ENCODE data around the gene CELA1.

Gene CELA1

GRCh38 chr12:51346581-51346980, at the start of gene CELA1:
TSS of gene CELA1 (minus strand) at chr12:51346679. CDS start at chr12:51346638, 41 bp downstream.
- DNase-seq (ENCODE audit: low spot score): no peak

GRCh38 chr12:51395283-51396230, 49.1 kb upstream of the CELA1 start:
- DNase-seq (ENCODE audit: low spot score): no peak

DNA sequence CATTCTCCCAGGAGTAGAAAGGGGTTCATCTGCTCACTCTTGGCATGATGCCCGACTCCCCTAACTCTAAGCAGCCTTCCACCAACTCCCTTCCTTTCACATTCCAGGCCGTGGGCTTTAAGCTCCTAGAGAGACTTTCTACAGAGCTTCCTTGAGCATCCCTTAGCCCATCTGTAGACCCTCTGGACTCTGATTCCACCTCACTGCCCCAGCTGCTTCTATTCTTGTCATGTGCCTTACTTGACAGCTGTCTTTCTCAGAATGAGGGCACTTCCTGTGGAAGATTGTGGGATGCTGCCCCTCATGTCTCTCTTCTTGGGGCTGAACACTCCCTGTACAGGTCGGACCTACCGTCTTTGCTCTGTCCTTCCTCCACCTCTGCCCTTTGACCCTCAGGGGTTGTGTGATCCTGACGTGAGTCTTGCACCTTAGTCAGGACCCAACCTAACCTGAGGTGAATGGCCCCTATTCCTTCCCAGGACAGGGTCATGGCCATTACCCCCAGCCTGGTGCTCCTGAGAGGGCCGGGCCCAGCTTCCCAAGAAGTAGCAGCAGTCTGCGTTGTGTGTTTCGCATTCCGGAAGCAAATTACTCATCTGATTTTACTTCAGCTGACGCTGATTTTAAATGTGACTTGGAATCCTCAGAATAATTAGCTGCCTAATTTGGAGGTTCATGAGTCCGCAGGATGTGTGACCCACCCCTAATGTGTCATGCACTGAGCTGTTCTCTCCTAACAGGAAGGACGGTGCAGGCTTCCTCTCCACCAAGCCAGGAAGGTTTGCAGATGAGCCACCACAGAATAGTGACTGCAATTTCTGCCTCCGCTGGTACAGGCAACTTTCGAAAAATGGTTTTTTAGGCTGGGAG, 47.4 kb upstream of the CELA1 start:
- DNase-seq (ENCODE audit: low spot score): no peak

DNA sequence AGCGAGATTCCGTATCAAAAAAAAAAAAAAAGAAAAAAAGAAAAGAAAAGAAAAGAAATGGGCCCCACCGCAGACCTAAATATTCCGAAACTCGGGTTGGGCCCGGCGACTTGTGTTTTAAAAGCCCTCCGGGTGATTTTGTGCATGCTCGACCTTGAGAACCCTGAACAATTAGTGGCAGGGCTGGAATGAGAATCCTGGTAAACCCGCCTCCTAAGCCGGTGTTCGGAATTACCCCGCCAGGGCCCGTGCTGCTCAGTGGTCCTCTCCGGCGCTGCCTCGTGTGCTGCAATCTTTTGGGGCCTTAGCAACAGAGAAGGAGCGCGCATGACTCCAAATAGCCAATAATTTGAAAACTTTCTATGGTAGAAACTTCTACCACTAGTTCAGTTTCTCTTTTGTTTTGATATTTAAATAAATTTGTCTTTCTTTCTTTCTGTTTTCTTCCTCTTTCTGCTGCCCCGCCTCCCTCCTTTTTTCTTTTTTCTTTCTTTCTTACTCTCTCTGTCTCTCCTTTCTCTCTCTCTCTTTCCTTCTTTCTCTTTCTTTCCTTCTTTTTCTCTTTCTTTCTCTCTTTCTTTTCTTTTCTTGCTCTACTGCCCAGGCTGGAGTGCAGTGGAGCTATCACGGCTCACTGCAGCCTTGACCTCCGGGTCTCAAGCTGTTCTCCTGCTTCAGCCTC, 46.2 kb upstream of the CELA1 start:
- DNase-seq (ENCODE audit: low spot score): no peak

DNA sequence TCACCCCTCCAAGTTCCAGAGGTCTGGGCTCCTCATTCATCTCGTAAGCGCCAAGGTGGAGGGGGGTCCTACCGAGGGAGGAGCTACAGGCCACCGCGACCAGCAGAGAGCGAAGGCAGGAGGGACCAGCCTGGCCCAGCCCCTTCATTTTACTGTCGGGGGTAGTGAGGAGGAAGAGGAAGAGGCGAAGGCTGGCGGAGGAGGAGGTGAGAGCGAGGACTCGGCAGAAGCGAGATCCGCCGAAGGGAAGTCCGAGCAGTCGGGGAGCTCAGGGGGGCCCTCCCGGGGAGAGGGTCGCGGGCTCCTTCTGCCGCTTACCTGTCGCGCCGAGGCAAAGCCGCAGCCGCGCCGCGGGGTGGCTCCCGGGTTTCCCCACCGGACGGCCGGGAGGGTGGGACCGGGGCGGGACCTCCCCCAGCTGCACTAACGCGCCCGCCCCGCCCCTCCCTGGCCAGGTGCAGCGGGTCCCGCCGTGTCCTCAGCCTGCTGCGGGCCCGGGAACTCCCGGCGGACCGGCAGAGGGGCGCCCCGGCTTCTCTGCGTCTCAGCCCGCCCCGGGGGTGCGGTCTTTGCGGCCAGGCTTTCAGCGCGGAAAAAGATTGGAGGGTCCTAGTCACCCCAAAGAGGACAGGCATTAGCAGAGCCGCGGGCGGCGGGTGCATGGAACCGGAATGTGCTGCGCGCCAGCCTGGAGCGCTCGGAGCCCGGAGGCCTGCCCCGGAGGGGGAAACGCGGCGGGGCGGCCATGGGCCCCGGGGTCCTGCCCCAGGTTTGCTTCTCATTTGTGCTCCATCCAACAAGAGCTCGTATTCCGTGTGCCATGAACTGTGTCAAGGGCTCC, 45.0 kb upstream of the CELA1 start, which contains the start of gene GALNT6:
GALNT6 (minus strand) TSS at position 124 of the 841 bp plus-strand sequence. CDS start 11,625 bp downstream, outside the sequence.
- DNase-seq (ENCODE audit: low spot score): peak; percentile 77

GRCh38 chr12:51390891-51391282, 44.4 kb upstream of the CELA1 start:
- DNase-seq (ENCODE audit: low spot score): no peak

DNA sequence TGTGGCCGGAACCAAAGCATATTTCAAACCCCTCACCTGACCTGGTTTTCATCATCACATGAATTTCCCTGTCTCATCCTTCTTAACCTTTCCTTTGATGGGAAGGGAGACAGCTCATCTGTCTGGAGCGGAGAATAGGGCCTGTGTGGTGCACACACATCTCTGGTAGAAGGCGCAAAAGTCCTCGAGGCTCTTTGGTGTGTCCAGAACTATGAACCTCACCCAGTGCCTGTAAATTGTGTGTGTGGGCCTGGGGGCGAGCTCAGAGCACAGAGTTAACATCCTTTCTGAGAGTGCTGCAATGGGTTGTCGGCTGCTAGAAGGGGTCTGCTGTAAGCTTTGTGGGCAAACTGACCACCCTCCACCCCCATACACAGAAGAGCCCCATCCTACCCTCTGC, 44.0 kb upstream of the CELA1 start:
- no peak for DNase-seq (ENCODE audit: low spot score)

- no peak for DNase-seq (ENCODE audit: low spot score)
Measured at GRCh38 chr12:51389302-51389999, 43.0 kb upstream of the CELA1 start.

- DNase-seq (ENCODE audit: low spot score): no peak
Measured at GRCh38 chr12:51388846-51389245, 42.4 kb upstream of the CELA1 start.

DNA sequence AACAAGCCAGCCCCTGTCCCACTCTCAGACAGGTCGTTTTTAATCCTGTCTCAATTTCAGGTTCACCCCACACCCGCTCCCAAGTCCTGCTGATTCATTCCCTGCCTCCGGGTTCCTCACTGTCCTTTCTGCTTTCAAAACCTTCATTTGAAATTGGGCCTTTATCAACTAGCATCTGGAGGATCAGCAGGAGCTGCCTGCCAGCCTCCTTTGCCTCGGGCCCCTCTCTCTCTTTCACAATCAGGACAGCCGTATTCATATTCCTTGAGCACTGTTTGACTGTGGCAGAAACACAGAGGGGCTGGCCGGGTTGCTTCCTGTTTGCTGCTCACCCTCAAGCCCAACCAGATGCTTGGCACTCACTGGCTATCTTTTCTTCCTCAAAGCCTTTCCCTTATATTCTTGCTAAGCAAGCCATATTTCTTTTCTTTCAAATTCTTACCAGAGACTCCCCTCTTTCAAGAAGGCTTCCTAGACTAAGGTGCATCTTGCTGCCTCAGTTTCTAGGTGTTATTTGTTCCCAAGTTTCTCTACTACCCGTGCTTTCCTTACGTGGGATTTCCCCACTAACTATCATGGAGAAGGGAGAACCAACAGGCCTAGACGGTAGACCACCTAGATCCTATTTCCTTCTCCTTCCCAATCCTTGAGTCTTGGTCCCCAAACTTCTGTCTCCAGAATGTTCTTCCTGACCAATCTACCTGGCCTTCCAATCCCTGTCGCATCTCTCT, 41.8 kb upstream of the CELA1 start:
- DNase-seq (ENCODE audit: low spot score): no peak

DNA sequence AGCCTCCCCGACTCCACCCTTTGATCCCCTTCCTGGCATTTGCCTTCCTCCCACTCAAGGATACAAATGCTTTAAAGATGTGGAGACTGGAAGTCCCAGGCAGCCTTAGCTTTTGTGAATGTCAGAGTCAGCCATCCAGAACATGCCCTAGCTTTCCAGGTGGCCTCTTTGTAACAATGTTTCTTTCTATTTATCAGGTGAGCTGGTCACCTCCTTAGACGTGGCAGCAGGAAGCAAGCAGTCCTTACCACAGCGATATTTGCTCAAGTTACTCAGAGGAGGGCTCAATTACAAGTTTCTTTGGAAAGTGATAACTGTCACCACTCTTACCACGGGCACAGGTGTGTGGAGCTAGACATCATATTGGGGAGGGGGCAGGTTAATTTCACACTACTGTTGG, 39.9 kb upstream of the CELA1 start:
- no peak for DNase-seq (ENCODE audit: low spot score)

GRCh38 chr12:51383269-51383905, 36.9 kb upstream of the CELA1 start:
- no peak for DNase-seq (ENCODE audit: low spot score)

DNA sequence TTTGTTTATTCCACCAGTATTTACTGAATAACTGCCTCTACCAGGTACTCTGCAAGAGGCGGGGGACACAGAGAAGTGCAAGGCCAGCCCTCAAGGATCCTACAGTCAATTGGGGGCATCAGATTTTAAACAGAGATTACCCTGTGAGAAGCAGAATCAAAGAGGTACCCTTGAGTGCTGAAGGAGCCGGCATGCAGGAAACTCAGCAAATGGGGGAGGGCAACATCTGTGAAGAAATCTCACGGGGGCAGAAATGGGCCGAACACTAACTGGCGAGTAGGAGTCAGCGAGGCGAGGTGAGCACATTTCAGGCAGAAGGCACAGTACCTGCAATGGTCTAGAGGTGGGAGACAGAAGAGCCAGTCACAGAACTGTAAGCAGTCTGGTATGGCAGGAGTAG, 35.7 kb upstream of the CELA1 start:
- DNase-seq (ENCODE audit: low spot score): no peak

DNA sequence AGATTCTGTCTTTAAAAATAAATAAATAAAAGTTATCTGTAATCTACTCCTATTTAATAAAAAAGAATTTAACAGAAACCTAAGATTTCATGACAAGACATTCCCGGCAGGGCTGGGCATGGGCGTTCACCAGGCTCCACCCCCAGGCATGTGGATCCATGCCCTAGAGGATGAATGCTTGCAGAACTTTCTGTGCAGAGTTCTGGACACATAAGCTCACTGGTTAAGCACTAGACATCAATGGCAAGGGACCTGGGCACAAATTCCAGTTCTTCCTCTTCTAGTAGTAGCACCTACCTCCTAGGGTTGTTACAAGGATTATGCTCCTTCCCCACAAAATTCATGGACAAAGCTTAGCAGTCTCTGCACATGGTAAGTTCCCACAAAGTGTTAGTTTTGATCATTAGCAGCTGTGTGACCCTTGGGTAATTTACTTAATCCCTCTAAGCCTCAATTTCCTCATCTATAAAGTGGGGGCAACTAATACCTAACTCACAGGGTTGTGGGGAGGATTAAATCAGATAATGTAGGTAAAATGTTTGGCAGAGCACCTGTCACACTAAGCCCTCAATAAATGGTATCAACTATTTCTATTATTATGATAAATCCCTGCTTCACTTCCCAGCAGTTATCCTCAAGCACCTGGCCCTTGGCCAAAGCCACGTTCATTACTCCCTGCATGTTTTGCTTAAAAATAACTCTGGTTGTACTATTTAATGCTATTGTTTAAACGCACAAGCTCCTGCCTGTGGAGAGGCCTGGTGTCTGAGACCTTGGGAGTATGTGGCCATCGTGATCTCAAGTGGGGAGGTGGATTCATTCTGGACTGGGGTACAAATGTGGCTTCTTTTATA, 35.0 kb upstream of the CELA1 start:
- no peak for DNase-seq (ENCODE audit: low spot score)

DNA sequence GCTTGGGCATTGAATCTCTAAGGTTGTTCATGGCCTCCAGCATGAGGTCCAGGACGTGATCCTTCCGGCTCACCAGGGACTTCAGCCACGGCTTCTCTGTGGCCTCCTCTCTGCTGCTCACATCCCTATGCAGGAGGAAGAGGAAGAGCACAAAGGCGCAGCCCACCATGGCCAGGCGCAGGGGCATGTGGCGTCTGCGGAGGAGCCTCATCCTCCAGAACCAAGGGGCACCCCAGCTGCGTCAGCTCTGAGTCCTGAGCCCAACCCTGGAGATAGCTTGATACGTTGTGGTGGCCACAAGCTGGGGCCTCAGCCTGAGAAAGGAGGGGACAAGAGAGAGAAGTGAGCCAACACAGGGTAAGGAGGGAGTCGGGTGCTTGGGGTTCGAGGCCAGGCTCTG, 33.1 kb upstream of the CELA1 start:
- DNase-seq (ENCODE audit: low spot score): no peak

GRCh38 chr12:51378749-51379148, 32.3 kb upstream of the CELA1 start:
- DNase-seq (ENCODE audit: low spot score): no peak

- DNase-seq (ENCODE audit: low spot score): no peak
Measured at GRCh38 chr12:51377099-51377984, 30.9 kb upstream of the CELA1 start.
